Hair follicular keratinocyte (primary cell): ENCODE data around the gene AADAT. TPM values are rescaled to one million over a fixed set of nuclear protein-coding genes. Genes with fewer than 3 reads are reported as not detected.

ENCODE experiments used
- total RNA-seq: library from RNA; depleted of rRNA; stranded (reverse); fragments of >200 nt; gene quantifications from 2 replicates; pipeline ENCODE4 v1.2.3, GENCODE V29; 2015

The AADAT gene
- 3.1 and 4.7 TPM in 2 replicates for total RNA-seq

GRCh38 chr4:170089668-170090351, at the start of gene AADAT:
Gene AADAT (minus strand): TSS chr4:170089956. CDS start chr4:170089690, 266 bp downstream.

GRCh38 chr4:170026253-170027021, 63.3 kb downstream of the AADAT start, which contains the start of gene MFAP3L:
Gene MFAP3L (minus strand): TSS chr4:170026395. CDS start chr4:170005877, 20,518 bp downstream.

Other genes starting within 250 kb of the AADAT start
- gene MFAP3L, start 63.6 kb downstream of the AADAT start, total RNA-seq: 2.0 and 3.1 TPM in 2 replicates